ENCODE measurements around the gene PTH2. TPM values are rescaled to one million over a fixed set of nuclear protein-coding genes. Genes with fewer than 3 reads are reported as not detected.

The PTH2 gene
- total RNA-seq, 1 donor from 2014 or later: not detected

- no peak overlapping the region for H3K4me3 ChIP-seq
- no peak overlapping the region for H3K27ac ChIP-seq
- TF ChIP-seq, protein P1, sequence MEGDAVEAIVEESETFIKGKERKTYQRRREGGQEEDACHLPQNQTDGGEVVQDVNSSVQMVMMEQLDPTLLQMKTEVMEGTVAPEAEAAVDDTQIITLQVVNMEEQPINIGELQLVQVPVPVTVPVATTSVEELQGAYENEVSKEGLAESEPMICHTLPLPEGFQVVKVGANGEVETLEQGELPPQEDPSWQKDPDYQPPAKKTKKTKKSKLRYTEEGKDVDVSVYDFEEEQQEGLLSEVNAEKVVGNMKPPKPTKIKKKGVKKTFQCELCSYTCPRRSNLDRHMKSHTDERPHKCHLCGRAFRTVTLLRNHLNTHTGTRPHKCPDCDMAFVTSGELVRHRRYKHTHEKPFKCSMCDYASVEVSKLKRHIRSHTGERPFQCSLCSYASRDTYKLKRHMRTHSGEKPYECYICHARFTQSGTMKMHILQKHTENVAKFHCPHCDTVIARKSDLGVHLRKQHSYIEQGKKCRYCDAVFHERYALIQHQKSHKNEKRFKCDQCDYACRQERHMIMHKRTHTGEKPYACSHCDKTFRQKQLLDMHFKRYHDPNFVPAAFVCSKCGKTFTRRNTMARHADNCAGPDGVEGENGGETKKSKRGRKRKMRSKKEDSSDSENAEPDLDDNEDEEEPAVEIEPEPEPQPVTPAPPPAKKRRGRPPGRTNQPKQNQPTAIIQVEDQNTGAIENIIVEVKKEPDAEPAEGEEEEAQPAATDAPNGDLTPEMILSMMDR (IDR thresholded peaks at IDR 0.05): no peak
- H3K27me3 ChIP-seq: no peaks in the 10 kb centered on the region
- peaks cover 7 to 9% of the 10 kb centered on the region in 2 donors for H3K36me3 ChIP-seq
- no peaks in the 10 kb centered on the region for H3K4me1 ChIP-seq
- intact Hi-C loops (cut with DNase I): no loop called here
- no peaks in the 10 kb centered on the region for H3K9me3 ChIP-seq
- DNase-seq (ENCODE audit: low spot score in 2 of 2): no peak
Observed at GRCh38 chr19:49459388-49459787, 36.1 kb upstream of the PTH2 start.

GRCh38 chr19:49458567-49458903, 35.3 kb upstream of the PTH2 start:
- no peaks in the 10 kb centered on the region for H3K27me3 ChIP-seq
- TF ChIP-seq, protein P1 (IDR thresholded peaks at IDR 0.05): no peak
- no peak overlapping the region for H3K27ac ChIP-seq
- no peak overlapping the region for H3K4me3 ChIP-seq
- H3K9me3 ChIP-seq: no peaks in the 10 kb centered on the region
- peaks cover 6 to 9% of the 10 kb centered on the region in 2 donors for H3K36me3 ChIP-seq
- DNase-seq (ENCODE audit: low spot score in 2 of 2): no peak
- intact Hi-C loops (cut with DNase I): no loop called here
- H3K4me1 ChIP-seq: peaks cover 0 to 3% of the 10 kb centered on the region in 2 donors

DNA sequence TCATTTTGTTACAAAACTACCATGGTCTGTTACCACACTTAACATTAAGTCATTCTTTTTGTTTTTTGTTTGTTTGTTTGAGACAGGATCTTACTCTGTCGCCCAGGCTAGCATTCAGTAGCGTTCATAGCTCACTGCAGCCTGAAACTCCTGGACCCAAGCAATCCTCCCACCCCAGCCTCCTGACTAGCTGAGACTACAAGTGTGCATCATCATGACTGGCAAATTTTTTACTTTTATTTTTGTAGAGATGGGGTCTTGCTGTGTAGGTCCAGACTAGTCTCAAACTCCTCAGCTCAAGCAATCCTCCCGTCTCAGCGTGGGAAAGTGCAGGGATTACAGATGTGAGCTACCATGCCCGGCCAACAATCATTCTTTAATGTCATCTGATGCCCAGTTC, 33.1 kb upstream of the PTH2 start:
- H3K36me3 ChIP-seq: peaks cover 5 to 6% of the 10 kb centered on the region in 2 donors
- DNase-seq (ENCODE audit: low spot score in 2 of 2): no peak
- peaks cover 0 to 3% of the 10 kb centered on the region in 2 donors for H3K4me1 ChIP-seq
- intact Hi-C loops (cut with DNase I): no loop called here
- no peaks in the 10 kb centered on the region for H3K9me3 ChIP-seq
- H3K4me3 ChIP-seq: no peak overlapping the region
- TF ChIP-seq, protein P1 (IDR thresholded peaks at IDR 0.05): no peak
- no peaks in the 10 kb centered on the region for H3K27me3 ChIP-seq
- H3K27ac ChIP-seq: no peak overlapping the region

DNA sequence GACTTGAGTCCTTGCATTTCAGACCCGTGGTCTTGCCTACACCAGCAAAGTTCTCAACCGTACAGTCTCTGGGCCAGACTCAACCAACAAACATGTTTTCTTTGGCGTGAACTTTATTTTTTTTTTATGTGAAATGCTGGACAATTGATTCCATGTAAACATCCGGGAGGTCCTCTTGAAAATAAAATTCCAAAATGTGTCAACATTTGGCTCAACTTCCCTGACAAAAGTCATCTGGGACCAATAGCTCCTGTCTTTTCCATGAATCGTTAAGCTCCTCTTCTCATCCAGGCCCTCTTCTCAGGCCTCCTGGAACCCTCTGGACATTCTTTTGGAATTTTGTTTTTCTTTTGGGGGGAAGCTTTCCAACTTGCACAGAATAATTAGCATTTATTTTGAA, 32.5 kb upstream of the PTH2 start:
- TF ChIP-seq, protein P1 (IDR thresholded peaks at IDR 0.05): no peak
- Histone ChIP-seq H3K27me3 (no peaks in the 10 kb centered on the region), H3K9me3 (no peaks in the 10 kb centered on the region), H3K4me3 (no peak overlapping the region), H3K27ac (no peak overlapping the region), H3K36me3 (peaks cover 5 to 6% of the 10 kb centered on the region in 2 donors), H3K4me1 (peaks cover 0 to 5% of the 10 kb centered on the region in 2 donors)
- DNase-seq (ENCODE audit: low spot score in 2 of 2): no peak
- intact Hi-C loops (cut with DNase I): no loop called here

GRCh38 chr19:49453757-49454240, 30.6 kb upstream of the PTH2 start:
- no peak for DNase-seq (ENCODE audit: low spot score in 2 of 2)
- intact Hi-C loops (cut with DNase I): loop anchor here (1.0 to 5.0 kb wide), 4 partner anchors 21 to 224 kb away; partner anchors contain the start of genes FLT3LG, PRMT1, RPL13A and RPS11
- H3K36me3 ChIP-seq: peaks cover 6 to 7% of the 10 kb centered on the region in 2 donors
- H3K4me1 ChIP-seq: peaks cover 0 to 10% of the 10 kb centered on the region in 2 donors
- H3K9me3 ChIP-seq: no peaks in the 10 kb centered on the region
- no peaks in the 10 kb centered on the region for H3K27me3 ChIP-seq
- TF ChIP-seq, protein P1 (IDR thresholded peaks at IDR 0.05): no peak
- H3K27ac ChIP-seq: peak overlapping the region; percentile 88 to 95
- peak overlapping the region; percentile 43 to 81 for H3K4me3 ChIP-seq
